Gastrocnemius medialis (tissue), 4 donors: Measurements from ENCODE around the gene RNF168. TPM values are rescaled to one million over a fixed set of nuclear protein-coding genes. Genes with fewer than 3 reads are reported as not detected.
A peak's percentile ranks its signal among the peaks of the same experiment; 100 is the strongest.
"Not testable (repeated sequence)": the region's sequence is repeated elsewhere in the genome, so short reads cannot be mapped to it uniquely, and the experiment has no call there.

Experiments used
- ATAC-seq, 2 donors: fragments of 150-250 bp; one replicate each; pipeline ENCODE4 v1.9.1; 2016
- DNase-seq, 2 donors: peaks; one replicate each; pipeline ENCODE4 v3.0.0-alpha.2; 2019
- H3K27ac ChIP-seq, 4 donors: fragments of 200-600 bp; sonication (generic); 1 replicate in 1 of 4; 2 replicates in 3 of 4; pipeline ENCODE4 v1.5.1; 2016 to 2018; ENCODE audit warnings: mild to moderate bottlenecking in 2 of 4, moderate library complexity in 1 of 4
- H3K27me3 ChIP-seq, 3 donors: fragments of 200-600 bp; sonication (generic) in 2 of 3; 1 replicate in 1 of 3; 2 replicates in 2 of 3; pipeline versions ENCODE4 v1.5.1 to v1.6.0; 2016 to 2019; ENCODE audit warnings: mild to moderate bottlenecking in 1 of 3, moderate library complexity in 1 of 3
- H3K36me3 ChIP-seq, 2 donors: fragments of 200-600 bp; sonication (generic) in 1 of 2; one replicate each; pipeline ENCODE4 v1.5.1; 2017 to 2018
- H3K4me1 ChIP-seq, 2 donors: fragments of 200-600 bp; sonication (generic) in 1 of 2; one replicate each; pipeline ENCODE4 v1.5.1; 2016 to 2017; ENCODE audit warnings: mild to moderate bottlenecking in 2 of 2
- H3K4me3 ChIP-seq, 4 donors: fragments of 200-600 bp; sonication (generic) in 3 of 4; 1 replicate in 1 of 4; 2 replicates in 3 of 4; pipeline ENCODE4 v1.5.1; 2016 to 2019; ENCODE audit warnings: mild to moderate bottlenecking in 2 of 4
- H3K9me3 ChIP-seq, 3 donors: fragments of 200-600 bp; sonication (generic) in 2 of 3; 1 replicate in 1 of 3; 2 replicates in 2 of 3; pipeline ENCODE4 v1.5.1; 2016 to 2019
- CTCF ChIP-seq, 5 experiments: fragments of 450-650 bp in 3 of 5; fragments of 200-600 bp in 2 of 5; sonication (generic) in 2 of 5; IDR thresholded peaks in 4 of 5; conservative IDR thresholded peaks in 1 of 5; 1 replicate in 4 of 5; 2 replicates in 1 of 5; pipeline ENCODE4 v1.5.1; 2016 to 2019; ENCODE audit warnings: antibody characterized with exemption in 5 of 5, mild to moderate bottlenecking in 3 of 5, moderate library complexity in 3 of 5
- POLR2A ChIP-seq, 2 donors: fragments of 450-650 bp; IDR thresholded peaks; one replicate each; pipeline ENCODE4 v1.6.1; 2017; ENCODE audit warnings: antibody characterized with exemption in 2 of 2, mild to moderate bottlenecking in 2 of 2, moderate library complexity in 2 of 2
- in situ Hi-C, 4 donors: fragments of 200-750 bp; cut with MboI; loops; one replicate each; pipeline versions ENCODE4 v1.15.0 to v1.8.0; 2017; ENCODE audit warnings: low sequenced_read_pairs in 4 of 4
- intact Hi-C: fragments of 100-400 bp; cut with DNase I; formaldehyde crosslinking; loops from one replicate; pipeline ENCODE4 v1.15.1; 2023; ENCODE audit warnings: low total_unique reads
- total RNA-seq, 4 donors: library from RNA; depleted of rRNA; stranded (reverse); fragments of >200 nt; gene quantifications; one replicate each; pipeline versions ENCODE4 v1.1.0 to v1.2.3, GENCODE V29; 2016

Gene RNF168
- total RNA-seq, 4 donors from 2014 or later = 6.5 to 14.6 (median 11.0) TPM

- DNase-seq (no peak), ATAC-seq (peak; percentile 44 to 61)
- H3K9me3 ChIP-seq = no peaks in the 10 kb centered on the region
- in situ Hi-C loops = no loop called here
- H3K4me1 ChIP-seq = peaks cover 11 to 14% of the 10 kb centered on the region in 2 donors
- no peaks in the 10 kb centered on the region for H3K27me3 ChIP-seq
- intact Hi-C loops = loop anchor here (1.0 to 5.0 kb wide), 5 partner anchors 72 to 174 kb away; partner anchors contain the start of genes DYNLT2B, FBXO45, RNF168 and SMCO1
- peak overlapping the region; percentile 72 to 99 (median 96) for H3K4me3 ChIP-seq
- H3K36me3 ChIP-seq = no peaks in the 10 kb centered on the region
- TF ChIP-seq POLR2A (IDR thresholded peaks at IDR 0.05) (no peak), CTCF (IDR thresholded peaks at IDR 0.05 in 4 of 5, conservative IDR thresholded peaks at IDR 0.05 in 1 of 5) (no peak)
- H3K27ac ChIP-seq = peak overlapping the region; percentile 93 to 99 (median 96)
Measured at GRCh38 chr3:196431181-196432136, 72.1 kb downstream of the RNF168 start.

DNA sequence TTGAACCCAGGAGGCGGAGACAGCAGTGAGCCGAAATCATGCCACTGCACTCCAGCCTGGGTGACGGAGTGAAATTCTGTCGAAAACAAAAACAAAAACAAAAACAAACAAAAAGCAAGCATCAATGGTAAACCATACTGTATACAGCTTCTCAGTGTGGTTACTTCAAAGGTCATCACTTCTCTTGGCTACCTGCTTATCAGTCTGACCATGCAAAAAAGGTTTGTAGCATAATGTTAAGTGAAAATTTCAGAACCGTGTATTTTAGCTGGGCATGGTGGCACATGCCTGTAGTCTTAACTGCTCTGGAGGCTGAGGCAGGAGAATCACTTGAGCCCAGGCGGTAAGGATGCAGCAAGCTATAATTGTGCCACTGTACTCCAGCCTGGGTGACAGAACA is 75.5 kb downstream of the RNF168 start:
- H3K9me3 ChIP-seq = no peaks in the 10 kb centered on the region
- ATAC-seq (no peak), DNase-seq (no peak)
- H3K4me1 ChIP-seq = peaks cover 15 to 32% of the 10 kb centered on the region in 2 donors
- H3K4me3 ChIP-seq = no peak overlapping the region
- TF ChIP-seq CTCF (IDR thresholded peaks at IDR 0.05 in 4 of 5, conservative IDR thresholded peaks at IDR 0.05 in 1 of 5) (no peak), POLR2A (IDR thresholded peaks at IDR 0.05) (no peak)
- H3K36me3 ChIP-seq = no peaks in the 10 kb centered on the region
- intact Hi-C loops (no loop called here), in situ Hi-C loops (no loop called here)
- no peaks in the 10 kb centered on the region for H3K27me3 ChIP-seq
- H3K27ac ChIP-seq = no peak overlapping the region

DNA sequence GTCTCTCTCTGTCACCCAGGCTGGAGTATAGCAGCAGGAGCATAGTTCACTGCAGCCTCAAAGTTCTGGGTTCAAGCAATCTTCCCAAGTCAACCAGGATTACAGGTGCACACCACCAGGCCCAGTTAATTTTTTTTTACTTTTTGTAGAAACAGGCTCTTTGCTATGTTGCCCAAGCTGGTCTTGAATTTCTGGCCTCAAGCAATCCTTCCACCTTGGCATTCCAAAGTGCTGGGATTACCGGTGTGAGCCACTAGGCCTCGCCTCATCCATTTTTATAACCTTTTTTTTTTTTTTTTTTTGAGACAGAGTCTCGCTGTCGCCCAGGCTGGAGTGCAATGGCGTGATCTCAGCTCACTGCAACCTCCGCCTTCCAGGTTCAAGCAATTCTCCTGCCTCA is 79.1 kb downstream of the RNF168 start:
- in situ Hi-C loops = not testable (repeated sequence)

GRCh38 chr3:196423044-196423781 is 80.4 kb downstream of the RNF168 start:
- Histone ChIP-seq H3K9me3 (no peaks in the 10 kb centered on the region), H3K27ac (peak overlapping the region; percentile 81 to 90 (median 84)), H3K27me3 (no peaks in the 10 kb centered on the region), H3K4me1 (peaks cover 45 to 48% of the 10 kb centered on the region in 2 donors), H3K36me3 (no peaks in the 10 kb centered on the region), H3K4me3 (no peak overlapping the region)
- peak; percentile 86 to 93 for DNase-seq
- intact Hi-C loops = no loop called here
- TF ChIP-seq POLR2A (IDR thresholded peaks at IDR 0.05) (no peak), CTCF (IDR thresholded peaks at IDR 0.05 in 4 of 5, conservative IDR thresholded peaks at IDR 0.05 in 1 of 5) (no peak)
- ATAC-seq = peak; percentile 90 to 93
- in situ Hi-C loops = no loop called here

More for the DNA sequence above, 79.1 kb downstream of the RNF168 start:
- DNase-seq, H3K4me3 ChIP-seq, H3K36me3 ChIP-seq, intact Hi-C loops, ATAC-seq, H3K9me3 ChIP-seq, H3K27me3 ChIP-seq: not testable (repeated sequence)
- Histone ChIP-seq H3K4me1 (peaks cover 33 to 37% of the 10 kb centered on the region in 2 donors), H3K27ac (peak overlapping the region in 1 of 4 donors; percentile 85)

- H3K36me3 ChIP-seq, ATAC-seq, in situ Hi-C loops, H3K27me3 ChIP-seq, DNase-seq, H3K4me3 ChIP-seq, H3K9me3 ChIP-seq, intact Hi-C loops: not testable (repeated sequence)
- H3K27ac ChIP-seq = peak overlapping the region; percentile 81 to 90 (median 84)
- H3K4me1 ChIP-seq = peaks cover 54 to 55% of the 10 kb centered on the region in 2 donors
Measured at GRCh38 chr3:196421668-196422067, 81.9 kb downstream of the RNF168 start.
